B cell (primary cell): ENCODE data around the gene ZNF22. TPM values are rescaled to one million over a fixed set of nuclear protein-coding genes. Genes with fewer than 3 reads are reported as not detected.

ENCODE experiments used
- ATAC-seq: fragments of 200-7000 bp; cut with Tn5 transposase; one replicate; pipeline ENCODE4 v1.10.0; 2021; ENCODE audit warnings: low read depth, mild to moderate bottlenecking, moderate number of reproducible peaks, moderate library complexity
- CTCF ChIA-PET: fragments of 350-600 bp; sonication (Branson Sonifier 250); formaldehyde crosslinking; loops from one replicate; lab custom pipeline; 2021; ENCODE audit warnings: antibody characterized with exemption, inconsistent platforms; lab: Charles Lee
- POLR2A ChIA-PET: fragments of 350-600 bp; sonication (Branson Sonifier 250); formaldehyde crosslinking; loops from one replicate; lab custom pipeline; 2021; ENCODE audit warnings: antibody characterized with exemption; lab: Charles Lee
- DNase-seq: peaks from one replicate; pipeline ENCODE4 v3.0.0; 2013
- H2AFZ ChIP-seq: 2 replicates; pipeline ENCODE4 v1.6.1; 2012; ENCODE audit warnings: mild to moderate bottlenecking, low read depth, low read length; ENCODE audit not compliant: insufficient read depth, poor library complexity, severe bottlenecking
- H3K27ac ChIP-seq, 2 donors: 1 replicate in 1 of 2; 2 replicates in 1 of 2; pipeline ENCODE4 v1.5.1; 2012 to 2013; ENCODE audit warnings: low read length in 2 of 2, mild to moderate bottlenecking in 2 of 2, moderate library complexity in 1 of 2
- H3K27me3 ChIP-seq, 4 experiments: fragments of 200-600 bp in 1 of 4; sonication (generic) in 1 of 4; replicated peaks in 1 of 4; 1 replicate in 2 of 4; 2 replicates in 2 of 4; pipeline versions ENCODE4 v1.6.1 to v1.7.0; 2013 to 2016; ENCODE audit warnings: low read length in 3 of 4, mild to moderate bottlenecking in 2 of 4, mixed read lengths in 1 of 4, moderate library complexity in 1 of 4; ENCODE audit not compliant: insufficient read depth in 4 of 4, control insufficient read depth in 3 of 4; ENCODE audit errors: control extremely low read depth in 1 of 4
- H3K36me3 ChIP-seq, 2 experiments: replicated peaks in 1 of 2; 1 replicate in 1 of 2; 2 replicates in 1 of 2; pipeline versions ENCODE4 v1.6.1 to v1.7.1; 2013; ENCODE audit warnings: low read length in 1 of 2; ENCODE audit not compliant: insufficient read depth in 2 of 2, control insufficient read depth in 1 of 2; ENCODE audit errors: control extremely low read depth in 1 of 2, extremely low read depth in 1 of 2
- H3K4me1 ChIP-seq, 2 donors: fragments of 200-600 bp in 1 of 2; sonication (generic) in 1 of 2; 1 replicate in 1 of 2; 2 replicates in 1 of 2; pipeline versions ENCODE4 v1.5.1 to v1.6.1; 2013 to 2017; ENCODE audit warnings: low read length in 2 of 2; ENCODE audit not compliant: control insufficient read depth in 2 of 2, insufficient read depth in 2 of 2
- H3K4me2 ChIP-seq: replicated peaks from 2 replicates; pipeline ENCODE3; 2012; ENCODE audit warnings: mild to moderate bottlenecking, low read depth, low read length; ENCODE audit not compliant: poor library complexity, severe bottlenecking
- H3K4me3 ChIP-seq, 5 experiments: fragments of 200-600 bp in 1 of 5; sonication (generic) in 1 of 5; 1 replicate in 3 of 5; 2 replicates in 2 of 5; pipeline versions ENCODE4 v1.5.1 to v1.7.0; 2011 to 2016; ENCODE audit warnings: low read length in 4 of 5, mild to moderate bottlenecking in 4 of 5, low read depth in 2 of 5, control low read depth in 1 of 5, moderate library complexity in 1 of 5; ENCODE audit not compliant: insufficient read depth in 1 of 5; ENCODE audit errors: control extremely low read depth in 1 of 5, extremely low read depth in 1 of 5
- H3K79me2 ChIP-seq: fragments of 200-600 bp; sonication (generic); one replicate; pipeline ENCODE4 v1.6.0; 2016; ENCODE audit warnings: low read length; ENCODE audit not compliant: control insufficient read depth, insufficient read depth
- H3K9ac ChIP-seq: fragments of 200-600 bp; sonication (generic); 2 replicates; pipeline ENCODE4 v1.6.1; 2017; ENCODE audit warnings: mild to moderate bottlenecking, low read length, moderate library complexity
- H3K9me3 ChIP-seq, 3 donors: one replicate each; pipeline versions ENCODE4 v1.6.1 to v1.7.1; 2013; ENCODE audit warnings: low read length in 2 of 3; ENCODE audit not compliant: control insufficient read depth in 2 of 3, insufficient read depth in 1 of 3; ENCODE audit errors: control extremely low read depth in 1 of 3
- H4K20me1 ChIP-seq: 2 replicates; pipeline ENCODE4 v1.6.0; 2012; ENCODE audit warnings: mild to moderate bottlenecking, low read length; ENCODE audit not compliant: insufficient read depth, control insufficient read depth, poor library complexity, severe bottlenecking
- H3K27ac Mint-ChIP-seq: one replicate; pipeline ENCODE4 v1.8.0; 2021; ENCODE audit warnings: mixed read lengths
- H3K27me3 Mint-ChIP-seq: one replicate; pipeline ENCODE4 v1.8.0; 2021; ENCODE audit warnings: mixed read lengths
- H3K4me1 Mint-ChIP-seq: one replicate; pipeline ENCODE4 v1.8.0; 2021; ENCODE audit warnings: mixed read lengths
- H3K4me3 Mint-ChIP-seq: one replicate; pipeline ENCODE4 v1.8.0; 2021; ENCODE audit warnings: mixed read lengths
- H3K9me3 Mint-ChIP-seq: one replicate; pipeline ENCODE4 v1.8.0; 2022; ENCODE audit warnings: mixed read lengths; ENCODE audit not compliant: insufficient read depth
- EZH2 ChIP-seq: IDR thresholded peaks from 2 replicates; pipeline ENCODE4 v1.6.1; 2012; ENCODE audit warnings: borderline replicate concordance, low read depth, mild to moderate bottlenecking, moderate library complexity, low read length; ENCODE audit not compliant: insufficient read depth, poor library complexity, severe bottlenecking
- WGBS: methylation state at CpG from one replicate; pipeline ENCODE4 v1.1.5; 2013; ENCODE audit warnings: missing lambda C conversion rate; ENCODE audit not compliant: insufficient coverage; 5-methylcytosine and 5-hydroxymethylcytosine counted together
- intact Hi-C: fragments of 100-400 bp; cut with micrococcal nuclease; formaldehyde crosslinking; loops from one replicate; pipeline ENCODE4 v1.10.0; 2022
- polyA plus RNA-seq: library from polyadenylated mRNA; depleted of rRNA; stranded (reverse); fragments of >200 nt; gene quantifications from 2 replicates; pipeline ENCODE4 v1.2.3, GENCODE V29; 2012
- total RNA-seq, 2 donors: library from RNA; stranded (reverse); fragments of 120-200 nt in 1 of 2; gene quantifications; 1 replicate in 1 of 2; 2 replicates in 1 of 2; pipeline versions ENCODE4 v1.2.3 to v1.2.4, GENCODE V29; 2013 to 2022
- TF ChIP-seq, protein P1 (sequence below): fragments of 200-600 bp; IDR thresholded peaks from one replicate; pipeline ENCODE4 v1.8.0; 2022; ENCODE audit warnings: antibody characterized with exemption, mild to moderate bottlenecking

ZNF22 gene
- total and polyA plus RNA-seq, 2 donors (not counting 1 experiment from before 2014, with no cell fraction given) = 7.7 to 31.4 TPM

DNA sequence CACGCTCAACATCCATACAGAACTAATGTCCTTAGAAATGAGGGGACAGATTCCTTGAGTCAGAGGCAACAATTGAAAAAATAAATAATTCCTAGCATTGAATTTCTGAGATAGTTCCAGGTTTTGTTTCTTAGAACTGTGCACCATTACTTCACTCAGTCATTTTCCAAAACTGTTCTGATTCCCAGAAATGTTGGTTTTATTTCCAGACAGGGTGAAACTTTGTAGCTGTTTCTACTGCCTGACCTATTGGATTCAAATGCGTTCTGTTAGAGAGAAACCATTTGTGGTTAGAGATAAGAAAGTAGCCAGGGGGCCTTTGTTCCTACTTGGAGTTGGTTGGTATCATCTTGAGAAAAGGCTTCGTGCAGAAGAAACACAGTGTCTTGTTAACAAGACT is 14.1 kb upstream of the ZNF22 start:
- Histone ChIP-seq H3K79me2 (no peaks in the 10 kb centered on the region), H3K4me1 (no peaks in the 10 kb centered on the region), H2AFZ (no peak overlapping the region), H3K9me3 (no peaks in the 10 kb centered on the region), H3K27ac (no peak overlapping the region), H4K20me1 (no peaks in the 10 kb centered on the region), H3K9ac (no peak overlapping the region), H3K4me3 (no peak overlapping the region), H3K4me2 (no peak overlapping the region), H3K36me3 (no peaks in the 10 kb centered on the region), H3K27me3 (no peaks in the 10 kb centered on the region)
- intact Hi-C loops = no loop called here
- ChIA-PET CTCF (no interaction called here), POLR2A (no interaction called here)
- H3K4me3 Mint-ChIP-seq = no peak overlapping the region
- ATAC-seq (no peak), DNase-seq (no peak)
- H3K4me1 Mint-ChIP-seq = no peaks in the 10 kb centered on the region
- 100% methylated on average over 1 of the region's 3 CpGs for WGBS
- H3K27ac Mint-ChIP-seq = no peak overlapping the region
- H3K9me3 Mint-ChIP-seq = no peaks in the 10 kb centered on the region
- H3K27me3 Mint-ChIP-seq = peaks cover 10% of the 10 kb centered on the region
- no peak for TF ChIP-seq EZH2
- TF ChIP-seq, protein P1, sequence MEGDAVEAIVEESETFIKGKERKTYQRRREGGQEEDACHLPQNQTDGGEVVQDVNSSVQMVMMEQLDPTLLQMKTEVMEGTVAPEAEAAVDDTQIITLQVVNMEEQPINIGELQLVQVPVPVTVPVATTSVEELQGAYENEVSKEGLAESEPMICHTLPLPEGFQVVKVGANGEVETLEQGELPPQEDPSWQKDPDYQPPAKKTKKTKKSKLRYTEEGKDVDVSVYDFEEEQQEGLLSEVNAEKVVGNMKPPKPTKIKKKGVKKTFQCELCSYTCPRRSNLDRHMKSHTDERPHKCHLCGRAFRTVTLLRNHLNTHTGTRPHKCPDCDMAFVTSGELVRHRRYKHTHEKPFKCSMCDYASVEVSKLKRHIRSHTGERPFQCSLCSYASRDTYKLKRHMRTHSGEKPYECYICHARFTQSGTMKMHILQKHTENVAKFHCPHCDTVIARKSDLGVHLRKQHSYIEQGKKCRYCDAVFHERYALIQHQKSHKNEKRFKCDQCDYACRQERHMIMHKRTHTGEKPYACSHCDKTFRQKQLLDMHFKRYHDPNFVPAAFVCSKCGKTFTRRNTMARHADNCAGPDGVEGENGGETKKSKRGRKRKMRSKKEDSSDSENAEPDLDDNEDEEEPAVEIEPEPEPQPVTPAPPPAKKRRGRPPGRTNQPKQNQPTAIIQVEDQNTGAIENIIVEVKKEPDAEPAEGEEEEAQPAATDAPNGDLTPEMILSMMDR = no peak

DNA sequence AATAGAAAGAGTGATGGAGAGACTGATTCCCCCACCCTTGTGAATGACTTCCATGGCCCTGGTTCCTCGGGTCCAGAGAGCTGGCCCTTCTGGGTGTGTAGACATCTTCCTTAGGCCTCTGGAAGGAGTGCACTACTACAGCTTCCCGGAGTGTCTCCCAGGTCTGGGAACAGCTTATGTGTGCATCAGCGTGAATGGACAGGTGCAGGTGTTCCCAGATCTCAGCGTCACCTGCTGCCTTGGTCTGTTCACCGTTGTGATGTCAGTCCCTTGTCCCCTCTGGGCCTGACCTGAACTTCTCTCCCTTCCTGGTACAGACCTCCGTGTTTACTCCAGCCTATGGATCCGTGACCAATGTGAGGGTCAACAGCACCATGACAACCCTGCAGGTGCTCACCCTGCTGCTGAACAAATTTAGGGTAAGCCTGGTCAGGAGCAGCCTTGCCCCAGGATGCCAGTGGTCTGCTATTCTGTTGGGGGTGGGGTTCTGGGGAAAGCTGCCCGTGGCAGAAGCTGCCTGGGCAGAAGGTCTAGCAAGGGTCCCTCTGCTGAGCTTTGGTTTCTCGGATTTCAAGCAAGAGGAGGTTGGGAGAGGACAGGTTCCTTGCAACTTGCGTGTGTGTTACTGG is 11.7 kb upstream of the ZNF22 start:
- Histone ChIP-seq H3K79me2 (no peaks in the 10 kb centered on the region), H3K4me2 (no peak overlapping the region), H3K27me3 (no peaks in the 10 kb centered on the region), H3K9me3 (no peaks in the 10 kb centered on the region), H3K36me3 (no peaks in the 10 kb centered on the region), H3K4me1 (no peaks in the 10 kb centered on the region), H3K27ac (no peak overlapping the region), H3K9ac (no peak overlapping the region), H2AFZ (no peak overlapping the region), H4K20me1 (no peaks in the 10 kb centered on the region), H3K4me3 (no peak overlapping the region)
- no peak for DNase-seq
- ATAC-seq = no peak
- Mint-ChIP-seq H3K4me1 (no peaks in the 10 kb centered on the region), H3K27ac (no peak overlapping the region), H3K9me3 (no peaks in the 10 kb centered on the region), H3K4me3 (no peak overlapping the region), H3K27me3 (peaks cover 10% of the 10 kb centered on the region)
- CTCF ChIA-PET = interaction anchor here (1.0 to 1.8 kb wide), 2 partner anchors 16 to 56 kb away, joined by 3 to 5 read pairs; no protein-coding TSS in a partner anchor
- WGBS = 91% methylated on average over 8 of the region's 10 CpGs
- intact Hi-C loops = no loop called here
- TF ChIP-seq, protein P1 = no peak
- TF ChIP-seq EZH2 = no peak
- POLR2A ChIA-PET = no interaction called here
